H9 (cell line): Measurements from ENCODE around the gene SEC22B. TPM values are rescaled to one million over a fixed set of nuclear protein-coding genes. Genes with fewer than 3 reads are reported as not detected.
"Not testable (repeated sequence)": the region's sequence is repeated elsewhere in the genome, so short reads cannot be mapped to it uniquely, and the experiment has no call there.

Experiments
- DNase-seq: peaks from one replicate; pipeline ENCODE4 v3.0.0-alpha.2; 2017
- H2AFZ ChIP-seq: one replicate; pipeline ENCODE4 v1.6.1; 2013; ENCODE audit warnings: mild to moderate bottlenecking, low read length, control low read depth, moderate library complexity
- H2AK5ac ChIP-seq: 2 replicates; pipeline ENCODE4 v1.6.1; 2013; ENCODE audit warnings: low read length, control low read depth, mixed read lengths; ENCODE audit not compliant: insufficient read length
- H2BK120ac ChIP-seq: one replicate; pipeline ENCODE4 v1.6.1; 2013; ENCODE audit warnings: low read depth, mild to moderate bottlenecking, low read length, control low read depth, inconsistent platforms; ENCODE audit not compliant: poor library complexity, severe bottlenecking
- H2BK12ac ChIP-seq: 2 replicates; pipeline ENCODE4 v1.6.1; 2013; ENCODE audit warnings: low read length, control low read depth, mixed read lengths, low read depth; ENCODE audit not compliant: insufficient read length
- H2BK15ac ChIP-seq: 2 replicates; pipeline ENCODE4 v1.6.1; 2013; ENCODE audit warnings: low read depth, low read length, control low read depth
- H2BK20ac ChIP-seq: one replicate; pipeline ENCODE4 v1.6.1; 2013; ENCODE audit warnings: low read depth, mild to moderate bottlenecking, low read length, control low read depth, inconsistent platforms; ENCODE audit not compliant: poor library complexity, severe bottlenecking
- H2BK5ac ChIP-seq: 2 replicates; pipeline ENCODE4 v1.6.1; 2013; ENCODE audit warnings: low read length, control low read depth, mixed read lengths; ENCODE audit not compliant: insufficient read length
- H3K14ac ChIP-seq: 2 replicates; pipeline ENCODE4 v1.6.1; 2013; ENCODE audit warnings: low read length, control low read depth; ENCODE audit not compliant: insufficient read depth
- H3K18ac ChIP-seq: 2 replicates; pipeline ENCODE4 v1.6.1; 2013; ENCODE audit warnings: low read depth, mild to moderate bottlenecking, mixed read lengths, low read length, control low read depth; ENCODE audit not compliant: insufficient read length
- H3K23ac ChIP-seq: 2 replicates; pipeline ENCODE4 v1.6.1; 2013; ENCODE audit warnings: low read length, control low read depth, mixed read lengths, low read depth; ENCODE audit not compliant: insufficient read length
- H3K23me2 ChIP-seq: 2 replicates; pipeline ENCODE4 v1.6.1; 2013; ENCODE audit warnings: low read depth, mild to moderate bottlenecking, mixed read lengths, low read length, control low read depth; ENCODE audit not compliant: insufficient read length, poor library complexity, severe bottlenecking
- H3K27ac ChIP-seq: 2 replicates; pipeline ENCODE4 v1.5.1; 2013; ENCODE audit warnings: low read length, control low read depth, mixed read lengths, low read depth; ENCODE audit not compliant: insufficient read length
- H3K27me3 ChIP-seq: 2 replicates; pipeline ENCODE4 v1.6.1; 2013; ENCODE audit warnings: low read length, control low read depth, inconsistent platforms; ENCODE audit not compliant: insufficient read depth
- H3K4ac ChIP-seq: 2 replicates; pipeline ENCODE4 v1.6.1; 2013; ENCODE audit warnings: low read depth, mild to moderate bottlenecking, control low read depth, inconsistent platforms, low read length, moderate library complexity
- H3K4me1 ChIP-seq: 2 replicates; pipeline ENCODE4 v1.6.1; 2013; ENCODE audit warnings: low read length, control low read depth, inconsistent platforms; ENCODE audit not compliant: insufficient read depth
- H3K4me2 ChIP-seq: 2 replicates; pipeline ENCODE4 v1.6.1; 2013; ENCODE audit warnings: low read length, control low read depth, mixed read lengths; ENCODE audit not compliant: insufficient read length, insufficient read depth
- H3K56ac ChIP-seq: 2 replicates; pipeline ENCODE4 v1.6.1; 2013; ENCODE audit warnings: low read depth, mild to moderate bottlenecking, mixed read lengths, low read length, control low read depth; ENCODE audit not compliant: insufficient read length
- H3K79me1 ChIP-seq: 2 replicates; pipeline ENCODE4 v1.6.1; 2013; ENCODE audit warnings: low read depth, mild to moderate bottlenecking, moderate library complexity, low read length, control low read depth, inconsistent platforms; ENCODE audit not compliant: insufficient read depth, poor library complexity, severe bottlenecking
- H3K79me2 ChIP-seq: 2 replicates; pipeline ENCODE4 v1.6.1; 2013; ENCODE audit warnings: low read length, control low read depth, inconsistent platforms; ENCODE audit not compliant: insufficient read depth
- H3K9ac ChIP-seq: 2 replicates; pipeline ENCODE4 v1.6.1; 2013; ENCODE audit warnings: low read length, control low read depth, mixed read lengths; ENCODE audit not compliant: insufficient read length; ENCODE audit errors: extremely low read depth
- H3K9me3 ChIP-seq: one replicate; pipeline ENCODE4 v1.6.1; 2013; ENCODE audit warnings: low read depth, low read length, inconsistent platforms; ENCODE audit not compliant: control insufficient read depth
- H3T11ph ChIP-seq: one replicate; pipeline ENCODE4 v1.6.1; 2013; ENCODE audit warnings: mild to moderate bottlenecking, low read length, control low read depth, inconsistent platforms
- H4K20me1 ChIP-seq: one replicate; pipeline ENCODE4 v1.6.1; 2013; ENCODE audit not compliant: control insufficient read depth, insufficient read length, insufficient read depth
- H4K5ac ChIP-seq: 2 replicates; pipeline ENCODE4 v1.6.1; 2013; ENCODE audit warnings: low read depth, mild to moderate bottlenecking, mixed read lengths, low read length, control low read depth; ENCODE audit not compliant: insufficient read length
- H4K8ac ChIP-seq: replicated peaks from 2 replicates; pipeline ENCODE4 v1.6.1; 2013; ENCODE audit warnings: low read length, control low read depth, mixed read lengths, low read depth; ENCODE audit not compliant: insufficient read length
- H4K91ac ChIP-seq: 2 replicates; pipeline ENCODE4 v1.6.1; 2013; ENCODE audit warnings: low read depth, mild to moderate bottlenecking, moderate library complexity, mixed read lengths, low read length, control low read depth; ENCODE audit not compliant: insufficient read length
- H3K27ac Mint-ChIP-seq, 3 experiments: 2 replicates in 2 of 3; 3 replicates in 1 of 3; pipeline ENCODE4 v1.8.0; 2020 to 2021; ENCODE audit warnings: mixed read lengths in 3 of 3, mild to moderate bottlenecking in 1 of 3, moderate library complexity in 1 of 3
- H3K27me3 Mint-ChIP-seq: 2 replicates; pipeline ENCODE4 v1.8.0; 2021; ENCODE audit warnings: low read depth, mild to moderate bottlenecking, moderate library complexity, mixed read lengths
- H3K36me3 Mint-ChIP-seq, 3 experiments: 2 replicates in 2 of 3; 3 replicates in 1 of 3; pipeline ENCODE4 v1.8.0; 2020 to 2021; ENCODE audit warnings: low read depth in 3 of 3, mixed read lengths in 3 of 3; ENCODE audit not compliant: insufficient read depth in 1 of 3
- H3K4me1 Mint-ChIP-seq, 2 experiments: 2 replicates each; pipeline ENCODE4 v1.8.0; 2020; ENCODE audit warnings: mixed read lengths in 2 of 2
- H3K4me3 Mint-ChIP-seq, 2 experiments: 2 replicates in 1 of 2; 3 replicates in 1 of 2; pipeline ENCODE4 v1.8.0; 2020 to 2021; ENCODE audit warnings: mild to moderate bottlenecking in 2 of 2, mixed read lengths in 2 of 2, moderate library complexity in 1 of 2
- H3K9me3 Mint-ChIP-seq, 2 experiments: 2 replicates in 1 of 2; 3 replicates in 1 of 2; pipeline ENCODE4 v1.8.0; 2020; ENCODE audit warnings: mild to moderate bottlenecking in 2 of 2, mixed read lengths in 2 of 2, moderate library complexity in 1 of 2
- WGBS: extraction: QIAGEN DNeasy Blood & Tissue Kit; methylation state at CpG from one replicate; pipeline ENCODE4 v1.1.7; 2013; ENCODE audit warnings: missing lambda C conversion rate, low lambda C conversion rate, mixed read lengths; ENCODE audit not compliant: insufficient read length; ENCODE audit errors: extremely low coverage; 5-methylcytosine and 5-hydroxymethylcytosine counted together
- total RNA-seq: library from RNA; stranded (reverse); gene quantifications from 2 replicates; pipeline ENCODE4 v1.2.1, GENCODE V29; 2021

Gene SEC22B
- total RNA-seq, 1 experiment from 2014 or later = 13.9 TPM

DNA sequence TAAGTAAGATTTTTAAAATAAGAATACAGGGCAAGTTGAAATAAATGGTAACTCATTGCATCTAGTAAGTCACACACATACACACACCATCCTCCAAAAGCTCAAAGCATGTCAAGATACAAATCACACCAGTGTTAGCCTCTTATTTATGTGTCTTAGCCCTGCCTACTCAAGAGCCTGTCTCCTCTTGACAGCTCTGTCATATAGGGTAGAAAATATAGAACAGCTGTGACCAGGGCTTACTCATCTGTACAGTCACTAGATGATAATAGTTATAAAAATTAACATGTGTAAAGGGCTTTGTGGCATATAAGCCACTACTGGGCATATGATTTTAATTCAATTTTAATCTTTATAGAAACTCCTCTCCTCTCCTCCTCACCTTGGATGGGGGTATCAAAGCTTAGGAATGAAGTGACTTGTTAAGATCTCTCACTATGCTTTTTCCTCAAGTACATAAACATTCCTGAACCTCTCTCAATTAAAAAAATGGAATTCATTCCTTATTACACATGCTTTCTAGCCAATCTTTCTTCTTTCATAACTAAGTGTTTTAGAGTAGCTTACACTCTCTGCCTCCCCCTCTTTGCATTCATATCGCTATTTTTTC is 35.6 kb downstream of the SEC22B start:
- not testable (repeated sequence) for H3K56ac ChIP-seq, DNase-seq, H3K9ac ChIP-seq, H3K9me3 ChIP-seq, H2AK5ac ChIP-seq, H3K23ac ChIP-seq, H3K14ac ChIP-seq, H3K27me3 ChIP-seq, H4K20me1 ChIP-seq, H3K36me3 Mint-ChIP-seq, H3K23me2 ChIP-seq, H3T11ph ChIP-seq, H2BK20ac ChIP-seq, H3K18ac ChIP-seq, H3K79me2 ChIP-seq, H3K4me1 Mint-ChIP-seq, H4K5ac ChIP-seq, H4K8ac ChIP-seq, H2BK5ac ChIP-seq, H2AFZ ChIP-seq, H3K9me3 Mint-ChIP-seq, H4K91ac ChIP-seq, H3K4me3 Mint-ChIP-seq, H2BK12ac ChIP-seq, H3K4me2 ChIP-seq, H3K27ac Mint-ChIP-seq, H3K4me1 ChIP-seq, H2BK15ac ChIP-seq, H3K27ac ChIP-seq, H3K79me1 ChIP-seq, H2BK120ac ChIP-seq, H3K4ac ChIP-seq
- H3K27me3 Mint-ChIP-seq = peaks cover 19% of the 10 kb centered on the region
- no CpG with 5 or more reads among the region's 1 CpG for WGBS

GRCh38 chr1:120136086-120136485 is 40.2 kb downstream of the SEC22B start:
- H4K5ac ChIP-seq, H3K27ac Mint-ChIP-seq, H3T11ph ChIP-seq, H3K4me1 ChIP-seq, H2BK5ac ChIP-seq, DNase-seq, H3K27ac ChIP-seq, H3K18ac ChIP-seq, H2BK20ac ChIP-seq, H3K23ac ChIP-seq, H2BK12ac ChIP-seq, H3K4me2 ChIP-seq, H2AFZ ChIP-seq, H2AK5ac ChIP-seq, H3K36me3 Mint-ChIP-seq, H3K9me3 Mint-ChIP-seq, H2BK15ac ChIP-seq, H3K23me2 ChIP-seq, H3K9me3 ChIP-seq, H3K4ac ChIP-seq, H4K91ac ChIP-seq, H3K79me1 ChIP-seq, H3K27me3 ChIP-seq, H3K4me3 Mint-ChIP-seq, H3K9ac ChIP-seq, H3K79me2 ChIP-seq, H2BK120ac ChIP-seq, H4K8ac ChIP-seq, H3K4me1 Mint-ChIP-seq, H3K56ac ChIP-seq, H3K14ac ChIP-seq, H4K20me1 ChIP-seq: not testable (repeated sequence)
- H3K27me3 Mint-ChIP-seq = peaks cover 51% of the 10 kb centered on the region
- no CpG with 5 or more reads among the region's 1 CpG for WGBS
